ENCODE data around the gene CYP4F3. TPM values are rescaled to one million over a fixed set of nuclear protein-coding genes. Genes with fewer than 3 reads are reported as not detected.

Gene CYP4F3
- total RNA-seq, 1 donor from 2014 or later, result not detected

GRCh38 chr19:15671237-15671821, 30.6 kb downstream of the CYP4F3 start:
- intact Hi-C loops (cut with micrococcal nuclease), result no loop called here
- POLR2A ChIA-PET, result no interaction called here
- Mint-ChIP-seq H3K36me3 (ENCODE audit: low read depth) (no peaks in the 10 kb centered on the region), H3K27ac (no peak overlapping the region), H3K27me3 (peaks cover 4% of the 10 kb centered on the region), H3K4me3 (no peak overlapping the region), H3K9me3 (no peaks in the 10 kb centered on the region), H3K4me1 (peaks cover 2% of the 10 kb centered on the region)
- CTCF ChIA-PET, result no interaction called here
- TF ChIP-seq, protein P1, sequence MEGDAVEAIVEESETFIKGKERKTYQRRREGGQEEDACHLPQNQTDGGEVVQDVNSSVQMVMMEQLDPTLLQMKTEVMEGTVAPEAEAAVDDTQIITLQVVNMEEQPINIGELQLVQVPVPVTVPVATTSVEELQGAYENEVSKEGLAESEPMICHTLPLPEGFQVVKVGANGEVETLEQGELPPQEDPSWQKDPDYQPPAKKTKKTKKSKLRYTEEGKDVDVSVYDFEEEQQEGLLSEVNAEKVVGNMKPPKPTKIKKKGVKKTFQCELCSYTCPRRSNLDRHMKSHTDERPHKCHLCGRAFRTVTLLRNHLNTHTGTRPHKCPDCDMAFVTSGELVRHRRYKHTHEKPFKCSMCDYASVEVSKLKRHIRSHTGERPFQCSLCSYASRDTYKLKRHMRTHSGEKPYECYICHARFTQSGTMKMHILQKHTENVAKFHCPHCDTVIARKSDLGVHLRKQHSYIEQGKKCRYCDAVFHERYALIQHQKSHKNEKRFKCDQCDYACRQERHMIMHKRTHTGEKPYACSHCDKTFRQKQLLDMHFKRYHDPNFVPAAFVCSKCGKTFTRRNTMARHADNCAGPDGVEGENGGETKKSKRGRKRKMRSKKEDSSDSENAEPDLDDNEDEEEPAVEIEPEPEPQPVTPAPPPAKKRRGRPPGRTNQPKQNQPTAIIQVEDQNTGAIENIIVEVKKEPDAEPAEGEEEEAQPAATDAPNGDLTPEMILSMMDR (IDR thresholded peaks at IDR 0.05), result no peak
- ATAC-seq (ENCODE audit: low read depth), result no peak
- DNase-seq, result no peak

DNA sequence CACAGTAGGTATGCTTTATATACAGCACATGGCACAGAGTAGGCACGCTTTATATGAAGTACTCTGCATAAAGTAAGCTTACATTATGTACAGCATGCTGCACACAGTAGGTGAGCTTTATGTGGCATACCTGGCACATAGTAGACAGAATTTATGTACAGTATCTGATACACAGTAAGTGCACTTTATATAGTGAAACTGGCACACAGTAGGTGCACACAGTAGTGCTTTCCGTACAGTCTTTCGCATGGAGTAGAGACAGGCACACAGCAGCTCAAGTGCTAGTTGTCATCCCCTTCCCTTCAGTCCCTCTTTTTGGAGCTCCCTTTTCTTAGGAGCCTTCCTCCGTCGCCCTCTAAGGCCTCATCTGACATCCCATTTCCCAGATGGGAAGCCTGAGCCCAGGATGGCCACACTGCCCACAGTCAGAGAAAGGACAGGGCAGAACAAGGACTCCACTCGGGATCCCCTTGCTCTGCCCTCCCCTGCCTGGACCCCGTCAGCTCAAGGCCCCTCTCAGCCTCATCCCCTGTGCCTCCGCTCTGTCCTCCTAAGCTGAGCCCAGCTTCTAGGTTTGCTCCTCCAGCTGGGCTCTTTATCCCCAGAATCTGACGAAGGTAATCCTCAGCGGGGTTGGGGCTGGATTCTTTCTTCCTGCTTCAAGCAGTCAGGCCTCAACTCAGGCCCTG, 31.3 kb downstream of the CYP4F3 start:
- intact Hi-C loops (cut with micrococcal nuclease), result no loop called here
- peaks cover 4% of the 10 kb centered on the region for H3K27me3 Mint-ChIP-seq
- no peaks in the 10 kb centered on the region for H3K36me3 Mint-ChIP-seq (ENCODE audit: low read depth)
- ATAC-seq (ENCODE audit: low read depth) (no peak), DNase-seq (no peak)
- H3K27ac Mint-ChIP-seq, result no peak overlapping the region
- peaks cover 2% of the 10 kb centered on the region for H3K4me1 Mint-ChIP-seq
- no peaks in the 10 kb centered on the region for H3K9me3 Mint-ChIP-seq
- no peak overlapping the region for H3K4me3 Mint-ChIP-seq
- TF ChIP-seq, protein P1 (IDR thresholded peaks at IDR 0.05), result no peak
- ChIA-PET CTCF (no interaction called here), POLR2A (no interaction called here)

GRCh38 chr19:15672580-15673175, 32.0 kb downstream of the CYP4F3 start, which contains the start of gene CYP4F12:
Gene CYP4F12, plus strand, starts transcription at chr19:15673087. Its CDS starts 443 bp downstream, at chr19:15673530.
- intact Hi-C loops (cut with micrococcal nuclease), result no loop called here
- ChIA-PET POLR2A (no interaction called here), CTCF (no interaction called here)
- TF ChIP-seq, protein P1 (IDR thresholded peaks at IDR 0.05), result no peak
- peaks cover 4% of the 10 kb centered on the region for H3K27me3 Mint-ChIP-seq
- DNase-seq (no peak), ATAC-seq (ENCODE audit: low read depth) (no peak)
- H3K27ac Mint-ChIP-seq, result no peak within 1 kb of the TSS
- no peaks in the 10 kb centered on the region for H3K36me3 Mint-ChIP-seq (ENCODE audit: low read depth)
- H3K4me3 Mint-ChIP-seq, result no peak within 1 kb of the TSS
- H3K4me1 Mint-ChIP-seq, result peaks cover 2% of the 10 kb centered on the region
- no peaks in the 10 kb centered on the region for H3K9me3 Mint-ChIP-seq

- H3K9me3 Mint-ChIP-seq, result no peaks in the 10 kb centered on the region
- ChIA-PET POLR2A (no interaction called here), CTCF (no interaction called here)
- H3K36me3 Mint-ChIP-seq (ENCODE audit: low read depth), result no peaks in the 10 kb centered on the region
- peaks cover 4% of the 10 kb centered on the region for H3K27me3 Mint-ChIP-seq
- H3K4me3 Mint-ChIP-seq, result no peak overlapping the region
- DNase-seq, result no peak
- TF ChIP-seq, protein P1 (IDR thresholded peaks at IDR 0.05), result no peak
- intact Hi-C loops (cut with micrococcal nuclease), result no loop called here
- no peak overlapping the region for H3K27ac Mint-ChIP-seq
- ATAC-seq (ENCODE audit: low read depth), result no peak
- peaks cover 2% of the 10 kb centered on the region for H3K4me1 Mint-ChIP-seq
Measured at GRCh38 chr19:15673176-15673654, 32.5 kb downstream of the CYP4F3 start.

DNA sequence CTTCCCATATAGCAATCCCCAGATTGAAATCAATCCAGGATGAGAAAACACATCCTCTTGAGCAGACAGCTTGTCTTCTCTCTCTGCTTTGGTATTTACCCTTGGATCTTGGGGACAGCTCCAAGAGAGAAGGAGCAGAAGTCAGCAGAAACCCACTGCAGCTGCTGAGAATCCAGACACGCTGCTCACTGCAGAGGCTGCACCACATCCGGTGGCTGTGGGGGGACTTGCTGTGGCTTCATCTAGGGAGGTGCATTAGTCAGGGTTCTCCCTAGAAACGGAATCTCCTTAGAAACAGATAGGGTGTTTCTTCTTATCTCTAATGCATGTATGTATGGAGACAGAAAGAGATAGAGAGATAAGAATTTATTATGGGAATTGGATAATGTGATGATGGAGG, 34.9 kb downstream of the CYP4F3 start:
- ChIA-PET CTCF (no interaction called here), POLR2A (no interaction called here)
- Mint-ChIP-seq H3K27ac (no peak overlapping the region), H3K4me1 (peaks cover 2% of the 10 kb centered on the region), H3K27me3 (peaks cover 7% of the 10 kb centered on the region), H3K9me3 (no peaks in the 10 kb centered on the region), H3K36me3 (ENCODE audit: low read depth) (no peaks in the 10 kb centered on the region), H3K4me3 (no peak overlapping the region)
- intact Hi-C loops (cut with micrococcal nuclease), result no loop called here
- DNase-seq (no peak), ATAC-seq (ENCODE audit: low read depth) (no peak)
- TF ChIP-seq, protein P1 (IDR thresholded peaks at IDR 0.05), result no peak
